H1 (cell line): ENCODE results near the gene GLT8D1. TPM values are rescaled to one million over a fixed set of nuclear protein-coding genes. Genes with fewer than 3 reads are reported as not detected.

ENCODE experiments used
- CTCF ChIA-PET: fragments of 300-600 bp; sonication (Branson Sonifier 250); formaldehyde crosslinking; loops from one replicate; lab custom pipeline; 2021; ENCODE audit not compliant: partially characterized antibody; lab: Charles Lee
- POLR2A ChIA-PET: fragments of 300-600 bp; sonication (Branson Sonifier 250); formaldehyde crosslinking; loops from one replicate; lab custom pipeline; 2021; ENCODE audit warnings: inconsistent platforms; ENCODE audit not compliant: partially characterized antibody; lab: Charles Lee
- DNase-seq, 2 experiments: peaks; one replicate each; pipeline versions ENCODE4 v3.0.0 to v3.0.0-alpha.2; 2010 to 2022; ENCODE audit warnings: low spot score in 2 of 2, low read depth in 1 of 2, mixed read lengths in 1 of 2
- FAIRE-seq: peaks from 2 replicates; lab custom pipeline; 2011; peaks lifted over from hg19 to GRCh38; lab: Jason Lieb, UNC
- H2AFZ ChIP-seq: 2 replicates; pipeline ENCODE4 v1.8.1; 2012; ENCODE audit warnings: low read length, inconsistent platforms
- H2AK5ac ChIP-seq: 2 replicates; pipeline ENCODE4 v1.6.1; 2013; ENCODE audit warnings: low read depth, low read length
- H2BK120ac ChIP-seq: replicated peaks from 2 replicates; pipeline ENCODE3; 2013; ENCODE audit warnings: low read depth, low read length, inconsistent platforms
- H2BK12ac ChIP-seq: 2 replicates; pipeline ENCODE4 v1.6.1; 2013; ENCODE audit warnings: low read depth, low read length
- H2BK15ac ChIP-seq: 2 replicates; pipeline ENCODE4 v1.6.1; 2013; ENCODE audit warnings: low read length
- H2BK20ac ChIP-seq: 2 replicates; pipeline ENCODE4 v1.6.1; 2013; ENCODE audit warnings: low read length
- H2BK5ac ChIP-seq: 2 replicates; pipeline ENCODE4 v1.6.1; 2013; ENCODE audit warnings: low read depth, low read length
- H3K14ac ChIP-seq: 2 replicates; pipeline ENCODE4 v1.6.1; 2013; ENCODE audit warnings: inconsistent platforms; ENCODE audit not compliant: insufficient read length
- H3K18ac ChIP-seq: 2 replicates; pipeline ENCODE4 v1.6.1; 2013; ENCODE audit warnings: low read length; ENCODE audit errors: extremely low read depth
- H3K23ac ChIP-seq: 2 replicates; pipeline ENCODE4 v1.6.1; 2013; ENCODE audit warnings: inconsistent platforms; ENCODE audit not compliant: insufficient read length
- H3K23me2 ChIP-seq: 2 replicates; pipeline ENCODE4 v1.6.1; 2013; ENCODE audit warnings: low read depth, low read length
- H3K27ac ChIP-seq: 2 replicates; pipeline ENCODE4 v1.6.1; 2011; ENCODE audit warnings: low read depth, low read length, inconsistent platforms
- H3K27me3 ChIP-seq, 4 experiments: replicated peaks in 1 of 4; 1 replicate in 1 of 4; 2 replicates in 3 of 4; pipeline versions ENCODE4 v1.6.1 to v1.8.1; 2011 to 2013; ENCODE audit warnings: low read length in 3 of 4, mild to moderate bottlenecking in 3 of 4, inconsistent platforms in 2 of 4, mixed read lengths in 2 of 4, moderate library complexity in 1 of 4; ENCODE audit not compliant: control insufficient read depth in 3 of 4, insufficient read depth in 3 of 4; ENCODE audit errors: extremely low read depth in 1 of 4
- H3K36me3 ChIP-seq, 4 experiments: 2 replicates each; pipeline versions ENCODE4 v1.6.1 to v1.8.1; 2011 to 2013; ENCODE audit warnings: mild to moderate bottlenecking in 4 of 4, low read length in 3 of 4, moderate library complexity in 2 of 4, control low read depth in 1 of 4, inconsistent platforms in 1 of 4; ENCODE audit not compliant: insufficient read depth in 4 of 4, control insufficient read depth in 2 of 4
- H3K4ac ChIP-seq: replicated peaks from 2 replicates; pipeline ENCODE3; 2013; ENCODE audit warnings: low read length, low read depth, mixed read lengths, inconsistent platforms; ENCODE audit not compliant: insufficient read length
- H3K4me1 ChIP-seq, 4 experiments: replicated peaks in 1 of 4; 1 replicate in 1 of 4; 2 replicates in 3 of 4; pipeline versions ENCODE4 v1.6.1 to v1.8.1; 2011 to 2013; ENCODE audit warnings: low read length in 3 of 4, inconsistent platforms in 2 of 4, mixed read lengths in 1 of 4; ENCODE audit not compliant: insufficient read depth in 4 of 4, control insufficient read depth in 3 of 4
- H3K4me2 ChIP-seq, 2 experiments: 2 replicates each; pipeline versions ENCODE4 v1.6.1 to v1.8.1; 2011 to 2013; ENCODE audit warnings: low read depth in 2 of 2, low read length in 2 of 2, control low read depth in 1 of 2, inconsistent platforms in 1 of 2, mild to moderate bottlenecking in 1 of 2; ENCODE audit not compliant: insufficient read depth in 1 of 2
- H3K4me3 ChIP-seq, 4 experiments: fragments of 200-600, 300-600 bp in 1 of 4; sonication (generic), shearing (Covaris generic), sonication (Bioruptor Twin) in 1 of 4; 2 replicates each; pipeline versions ENCODE4 v1.5.1 to v1.8.1; 2011 to 2016; ENCODE audit warnings: low read length in 4 of 4, low read depth in 3 of 4, control low read depth in 2 of 4, inconsistent platforms in 2 of 4, mild to moderate bottlenecking in 2 of 4, mixed read lengths in 1 of 4, moderate library complexity in 1 of 4; ENCODE audit not compliant: insufficient read depth in 2 of 4; ENCODE audit errors: extremely low read depth in 1 of 4
- H3K56ac ChIP-seq: replicated peaks from 2 replicates; pipeline ENCODE3; 2013; ENCODE audit warnings: low read depth, mild to moderate bottlenecking, mixed read lengths, low read length, inconsistent platforms; ENCODE audit not compliant: insufficient read length
- H3K79me1 ChIP-seq: 2 replicates; pipeline ENCODE4 v1.6.1; 2013; ENCODE audit warnings: low read depth, low read length, control low read depth
- H3K79me2 ChIP-seq, 2 experiments: 2 replicates each; pipeline versions ENCODE4 v1.6.1 to v1.8.1; 2012 to 2013; ENCODE audit warnings: low read length in 2 of 2, mild to moderate bottlenecking in 2 of 2, inconsistent platforms in 1 of 2; ENCODE audit not compliant: insufficient read depth in 2 of 2, control insufficient read depth in 1 of 2
- H3K9ac ChIP-seq, 4 experiments: replicated peaks in 1 of 4; 1 replicate in 1 of 4; 2 replicates in 3 of 4; pipeline versions ENCODE4 v1.6.1 to v1.8.1; 2011 to 2013; ENCODE audit warnings: low read depth in 3 of 4, low read length in 3 of 4, control low read depth in 2 of 4, mild to moderate bottlenecking in 2 of 4, moderate library complexity in 2 of 4, inconsistent platforms in 1 of 4; ENCODE audit errors: extremely low read depth in 1 of 4
- H3K9me3 ChIP-seq, 2 experiments: 2 replicates each; pipeline versions ENCODE4 v1.6.1 to v1.8.1; 2012 to 2013; ENCODE audit warnings: mild to moderate bottlenecking in 2 of 2, moderate library complexity in 2 of 2, control low read depth in 1 of 2, inconsistent platforms in 1 of 2, low read depth in 1 of 2, low read length in 1 of 2, mixed read lengths in 1 of 2; ENCODE audit not compliant: insufficient read depth in 2 of 2
- H4K20me1 ChIP-seq, 2 experiments: replicated peaks in 1 of 2; 2 replicates each; pipeline versions ENCODE3 to v1.8.1; 2011 to 2013; ENCODE audit warnings: inconsistent platforms in 2 of 2, low read length in 2 of 2, mild to moderate bottlenecking in 1 of 2; ENCODE audit not compliant: insufficient read depth in 2 of 2, control insufficient read depth in 1 of 2
- H4K5ac ChIP-seq: 2 replicates; pipeline ENCODE4 v1.6.1; 2013; ENCODE audit warnings: low read length, low read depth, mixed read lengths, inconsistent platforms; ENCODE audit not compliant: insufficient read length
- H4K8ac ChIP-seq: 2 replicates; pipeline ENCODE4 v1.8.0; 2013; ENCODE audit warnings: mild to moderate bottlenecking, moderate library complexity, low read length, inconsistent platforms; ENCODE audit not compliant: insufficient read depth; ENCODE audit errors: extremely low read depth
- H4K91ac ChIP-seq: replicated peaks from 2 replicates; pipeline ENCODE3; 2013; ENCODE audit warnings: low read length, mixed read lengths, inconsistent platforms; ENCODE audit not compliant: insufficient read length
- FOSL1 ChIP-seq: IDR thresholded peaks from 2 replicates; pipeline ENCODE4 v1.6.1; 2011; ENCODE audit warnings: mild to moderate bottlenecking, low read depth, low read length, moderate library complexity; ENCODE audit not compliant: insufficient read depth
- GABPA ChIP-seq: IDR thresholded peaks from 2 replicates; pipeline ENCODE4 v1.6.1; 2011; ENCODE audit warnings: mild to moderate bottlenecking, low read length, moderate library complexity, borderline replicate concordance; ENCODE audit not compliant: insufficient read depth
- HDAC6 ChIP-seq: IDR thresholded peaks from one replicate; pipeline ENCODE4 v1.7.1; 2012; ENCODE audit warnings: low read depth, mild to moderate bottlenecking, inconsistent platforms, low read length, moderate library complexity
- JUN ChIP-seq: IDR thresholded peaks from 2 replicates; pipeline ENCODE4 v1.6.1; 2011; ENCODE audit warnings: low read depth, mild to moderate bottlenecking, improper control_type of control experiment, low read length
- JUND ChIP-seq: IDR thresholded peaks from 2 replicates; pipeline ENCODE4 v1.6.1; 2011; ENCODE audit warnings: mild to moderate bottlenecking, improper control_type of control experiment, low read length
- MAX ChIP-seq: IDR thresholded peaks from 2 replicates; pipeline ENCODE4 v1.6.1; 2012; ENCODE audit warnings: inconsistent platforms
- POU5F1 ChIP-seq: IDR thresholded peaks from 2 replicates; pipeline ENCODE4 v1.6.1; 2011; ENCODE audit warnings: low read depth, mild to moderate bottlenecking, low read length, moderate library complexity
- SIN3A ChIP-seq, 2 experiments: IDR thresholded peaks in 1 of 2; conservative IDR thresholded peaks in 1 of 2; 2 replicates each; pipeline ENCODE4 v1.6.1; 2011 to 2012; ENCODE audit warnings: low read length in 2 of 2, improper control_type of control experiment in 1 of 2, low read depth in 1 of 2, mild to moderate bottlenecking in 1 of 2
- SP4 ChIP-seq: IDR thresholded peaks from 2 replicates; pipeline ENCODE4 v1.6.1; 2012; ENCODE audit warnings: low read length, inconsistent platforms
- WGBS, 2 experiments: shearing (Covaris generic) in 1 of 2; methylation state at CpG; one replicate each; pipeline versions ENCODE4 v1.1.6 to v1.1.7; 2013 to 2015; ENCODE audit warnings: low lambda C conversion rate in 2 of 2, mixed read lengths in 2 of 2, inconsistent platforms in 1 of 2, low coverage in 1 of 2, missing lambda C conversion rate in 1 of 2; ENCODE audit not compliant: insufficient replicate concordance in 2 of 2, insufficient coverage in 1 of 2, insufficient read length in 1 of 2; ENCODE audit errors: extremely low coverage in 1 of 2, missing lambda C conversion rate in 1 of 2; 5-methylcytosine and 5-hydroxymethylcytosine counted together
- polyA plus RNA-seq, 7 experiments: library from polyadenylated mRNA; depleted of rRNA in 3 of 7; stranded (reverse) in 5 of 7; unstranded in 2 of 7; fragments of >200 nt in 5 of 7; fragments of 200-250 nt in 2 of 7; gene quantifications; 1 replicate in 5 of 7; 2 replicates in 1 of 7; 4 replicates in 1 of 7; pipeline versions ENCODE4 v1.2.1 to v1.2.3, GENCODE V29; 2011 to 2013; ENCODE audit warnings: missing spikeins in 2 of 7, mixed read lengths in 2 of 7
- total RNA-seq: library from RNA; stranded (reverse); fragmentation: NEBNext Ultra II Directional; extraction: Animal tissue kit (Norgen Biotek cat#: 25700); gene quantifications from 2 replicates; pipeline ENCODE4 v1.2.1, GENCODE V29; 2021

Gene GLT8D1
- total and polyA plus RNA-seq, 2 of the 8 experiments (the other 6 are each of a cell fraction or from before 2014, with no cell fraction given): 29.0 to 33.6 TPM

DNA sequence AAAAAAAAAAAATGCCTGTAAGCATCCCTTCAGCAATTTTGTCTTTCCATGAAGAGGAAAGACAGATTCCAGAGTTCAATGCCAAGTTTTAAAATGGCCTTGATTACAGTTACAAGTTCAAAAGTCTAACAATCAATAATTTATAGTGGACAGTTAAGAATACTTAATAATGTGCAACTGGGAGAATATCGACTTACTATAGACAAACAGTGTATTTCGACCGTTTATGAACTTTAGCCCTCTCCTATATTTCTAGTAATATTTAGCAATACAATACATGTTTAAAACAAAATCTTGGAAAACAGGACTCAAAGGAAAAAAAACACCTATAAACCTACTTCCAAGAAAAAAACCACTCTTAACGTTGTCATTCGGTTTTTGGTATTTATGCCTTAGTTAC is 21.4 kb downstream of the GLT8D1 start:
- H3K18ac ChIP-seq: no peak overlapping the region
- H3K9me3 ChIP-seq: no peaks in the 10 kb centered on the region
- peak overlapping the region in 1 of 4 experiments; percentile 93; a peak in 2 of 8 replicates for H3K4me3 ChIP-seq
- no peak for FAIRE-seq
- peaks cover 20 to 35% (median 24%) of the 10 kb centered on the region in 4 experiments for H3K36me3 ChIP-seq
- H3K23me2 ChIP-seq: no peaks in the 10 kb centered on the region
- ChIA-PET CTCF (no interaction called here), POLR2A (interaction anchor here (0.6 to 16.2 kb wide), 4 partner anchors 19 to 444 kb away, joined by 3 to 347 read pairs (median 54); partner anchors contain the start of genes GLT8D1 and SPCS1)
- H2BK120ac ChIP-seq: no peak overlapping the region
- H3K9ac ChIP-seq: no peak overlapping the region
- H3K4ac ChIP-seq: no peak overlapping the region
- H4K8ac ChIP-seq: no peak overlapping the region
- H3K23ac ChIP-seq: no peak overlapping the region
- no peak overlapping the region for H4K5ac ChIP-seq
- H3K79me2 ChIP-seq: peaks cover 9 to 84% of the 10 kb centered on the region in 2 experiments
- H3K27ac ChIP-seq: no peak overlapping the region
- no peak overlapping the region for H4K91ac ChIP-seq
- H2BK15ac ChIP-seq: no peak overlapping the region
- peaks cover 5% of the 10 kb centered on the region; the same call in 1 of the 2 replicates for H3K79me1 ChIP-seq
- no peak overlapping the region for H3K14ac ChIP-seq
- no peak overlapping the region for H2AFZ ChIP-seq
- no peak overlapping the region for H2AK5ac ChIP-seq
- no peak overlapping the region for H2BK12ac ChIP-seq
- 88% methylated on average over 5 of the region's 5 CpGs; no CpG with 5 or more reads in 1 of the 2 experiments for WGBS, 2 experiments
- no peak for DNase-seq
- TF ChIP-seq HDAC6 (no peak), GABPA (no peak), FOSL1 (no peak), MAX (no peak), JUND (no peak), JUN (no peak), SIN3A (conservative IDR thresholded peaks at IDR 0.05 in 1 of 2, IDR thresholded peaks at IDR 0.05 in 1 of 2; ENCODE audit: low read depth in 1 of 2, low read length in 2 of 2) (no peak), SP4 (no peak), POU5F1 (no peak)
- H2BK20ac ChIP-seq: no peak overlapping the region
- no peak overlapping the region for H3K56ac ChIP-seq
- H3K4me2 ChIP-seq: peak overlapping the region in 1 of 2 experiments; percentile 60; a peak in 1 of 4 replicates
- peaks cover 0 to 2% (median under 1%) of the 10 kb centered on the region in 4 experiments; a peak in 3 of 7 replicates for H3K4me1 ChIP-seq
- no peaks in the 10 kb centered on the region for H3K27me3 ChIP-seq
- H2BK5ac ChIP-seq: no peak overlapping the region
- H4K20me1 ChIP-seq: peaks cover 0 to 3% of the 10 kb centered on the region in 2 experiments
